ENCODE measurements around the gene SMIM44.

Gene SMIM44

DNA sequence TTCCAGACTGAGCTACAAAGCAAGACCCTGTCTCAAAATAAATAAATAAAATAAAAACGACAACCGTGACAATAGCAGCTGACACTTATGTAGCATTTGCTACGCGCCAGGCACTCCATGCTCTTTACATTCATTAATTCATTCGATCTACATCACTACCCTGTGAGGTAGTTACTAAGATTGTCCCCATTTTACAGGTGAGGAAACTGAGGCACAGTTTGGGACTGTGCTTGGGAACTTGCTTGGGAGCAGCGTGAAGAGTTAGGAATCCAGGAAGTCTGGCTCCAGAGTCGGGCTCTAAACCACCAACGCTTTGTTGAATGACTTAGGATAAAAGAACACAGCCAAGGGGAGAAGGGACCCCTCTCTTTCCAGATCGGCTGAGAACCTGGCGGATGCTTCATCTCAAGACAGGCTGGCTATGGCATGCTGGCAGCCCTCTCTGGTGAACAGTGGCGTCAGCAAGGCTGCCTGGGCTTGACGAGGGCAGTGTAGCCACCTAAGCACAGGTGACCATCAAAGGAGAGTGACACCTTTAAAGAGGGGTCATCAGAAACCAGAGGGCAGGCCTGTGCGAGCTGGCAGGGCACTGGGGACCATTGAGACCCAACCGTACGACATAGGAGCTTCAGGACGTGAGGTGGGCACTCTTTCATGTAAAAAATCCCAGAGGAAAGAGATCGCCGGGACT is 16.6 kb upstream of the SMIM44 start:
- FAIRE-seq = no peak

DNA sequence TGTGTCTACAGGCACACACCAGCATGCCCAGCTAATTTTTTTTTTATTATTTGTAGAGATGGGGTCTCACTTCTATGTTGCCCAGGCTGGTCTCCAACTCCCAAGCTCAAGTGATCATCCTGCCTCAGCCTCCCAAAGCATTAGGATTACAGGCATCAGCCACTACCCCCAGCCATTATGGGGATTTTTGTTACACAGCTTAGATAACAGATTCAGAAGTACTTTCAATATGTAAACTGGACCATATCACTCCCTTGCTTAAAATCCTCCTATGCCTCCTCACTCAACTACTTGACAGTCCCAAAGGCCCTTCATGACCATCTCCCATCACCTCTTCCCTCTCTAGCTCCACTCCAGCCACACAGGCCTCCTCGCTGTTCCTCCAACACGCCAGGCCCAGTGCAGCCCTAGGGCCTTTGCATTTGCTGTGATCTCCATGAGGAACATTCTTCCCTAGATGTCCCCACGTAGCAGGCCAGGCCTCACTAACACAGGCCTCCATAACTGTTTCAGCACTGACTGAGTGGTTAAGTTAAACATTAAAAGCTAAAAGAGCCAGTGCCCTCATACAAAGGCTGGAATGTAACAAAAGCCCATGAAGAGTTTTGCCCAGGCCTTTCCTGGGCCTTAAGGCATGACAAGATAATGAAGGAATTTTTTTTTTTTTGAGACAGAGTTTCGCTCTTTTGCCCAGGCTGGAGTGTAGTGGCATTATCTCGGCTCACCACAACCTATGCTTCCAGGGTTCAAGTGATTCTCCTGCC is 14.7 kb upstream of the SMIM44 start:
- FAIRE-seq = no peak

DNA sequence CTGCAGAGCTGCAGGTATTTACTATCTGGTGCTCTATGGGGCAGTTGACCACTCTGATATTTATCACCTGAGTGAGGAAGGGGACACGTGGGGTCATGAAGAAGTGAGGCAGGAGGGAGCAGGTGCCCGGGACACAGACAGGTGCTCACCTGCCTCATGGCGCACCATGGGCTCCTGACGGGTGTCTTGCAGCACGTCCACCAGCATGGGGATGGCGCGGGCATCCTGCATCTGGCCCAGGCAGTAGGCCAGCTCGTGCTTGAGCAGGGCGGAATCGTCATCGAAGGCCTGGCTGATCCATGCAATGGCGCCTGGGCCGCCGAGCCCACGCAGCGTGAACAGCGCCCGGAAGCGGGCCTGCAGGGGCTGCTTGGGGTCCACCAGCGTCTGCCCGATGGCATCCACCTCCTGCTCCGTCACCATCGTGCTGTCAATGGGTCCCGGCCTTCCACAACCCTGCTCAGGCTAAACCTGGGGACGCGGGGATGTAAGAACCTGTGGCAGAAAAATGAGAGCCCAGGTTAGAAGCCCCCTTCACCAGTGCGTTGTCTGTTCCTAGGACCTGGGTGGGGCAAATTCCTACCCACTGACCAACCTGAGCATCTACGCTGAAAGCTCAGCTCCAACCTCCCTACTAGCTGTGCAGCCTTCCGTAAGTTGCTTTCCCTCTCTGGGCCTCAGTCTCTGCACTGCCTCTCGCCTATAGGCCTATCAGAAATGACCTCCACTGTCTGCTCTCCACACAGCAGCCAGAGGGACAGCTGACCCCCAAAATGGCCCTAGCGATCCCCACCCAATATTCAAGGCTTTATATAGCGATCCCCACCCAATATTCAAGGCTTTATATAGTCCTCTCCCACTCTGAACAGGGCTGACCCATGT is 13.4 kb upstream of the SMIM44 start:
- FAIRE-seq = no peak

DNA sequence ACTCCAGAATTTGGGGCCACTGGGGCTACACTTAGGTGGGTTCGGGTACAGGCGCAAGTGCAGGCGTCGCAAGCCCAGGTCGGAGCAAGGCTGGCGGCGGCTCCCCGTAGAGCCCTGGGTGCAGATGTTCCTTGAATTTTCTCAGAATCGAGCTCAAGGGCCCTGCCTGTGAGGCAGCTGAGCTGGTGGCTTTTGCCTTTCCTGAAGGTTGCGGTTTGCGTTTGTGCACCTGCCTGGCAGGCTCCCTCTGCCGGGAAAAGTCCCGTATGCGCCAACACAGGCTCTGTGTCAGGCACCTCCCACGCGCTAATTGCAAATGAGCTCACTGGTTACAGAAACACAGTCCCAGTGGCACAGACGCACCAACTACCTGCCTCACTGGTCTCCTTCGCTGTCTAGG is 11.3 kb upstream of the SMIM44 start:
- FAIRE-seq = no peak

DNA sequence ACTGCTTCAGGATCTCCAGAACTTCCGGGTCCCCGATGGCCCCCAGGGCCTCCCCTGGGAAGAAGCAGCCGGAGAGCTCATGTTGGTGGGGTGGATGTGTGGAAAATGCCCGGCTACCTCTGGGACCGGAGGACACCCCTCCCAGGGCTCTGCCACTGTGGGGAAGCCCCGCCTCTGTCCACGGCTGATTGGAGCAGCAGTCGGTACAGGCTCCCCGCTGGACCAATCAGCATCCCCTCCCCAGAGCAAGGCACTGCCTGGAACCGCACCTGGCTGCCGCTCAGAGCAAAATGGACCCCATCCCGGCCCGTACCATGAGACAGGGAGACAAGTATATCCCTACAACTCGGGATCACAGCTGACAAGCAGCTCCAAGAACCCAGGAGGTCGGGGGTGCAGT is 10.8 kb upstream of the SMIM44 start:
- no peak for FAIRE-seq

DNA sequence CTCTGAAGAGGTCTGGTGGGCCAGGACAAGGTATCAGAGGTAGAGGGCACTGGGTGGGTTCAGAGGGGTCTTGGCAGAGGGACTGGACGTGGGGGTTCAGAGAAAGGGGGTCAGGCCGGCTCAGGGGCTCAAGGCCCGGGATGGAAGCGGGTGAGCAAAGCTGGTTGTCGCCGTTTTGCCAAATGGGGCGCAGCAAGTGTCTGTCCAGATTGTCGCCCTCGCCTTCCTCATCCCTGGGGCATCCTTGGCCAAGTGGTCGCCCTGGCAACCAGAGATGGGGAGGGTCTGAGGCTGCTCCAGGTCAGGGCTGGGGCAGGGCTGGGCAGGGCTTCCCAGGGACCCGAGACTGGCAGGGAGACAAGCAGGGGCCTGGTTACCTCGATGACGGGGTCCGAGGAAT is 10.4 kb upstream of the SMIM44 start:
- FAIRE-seq = no peak

DNA sequence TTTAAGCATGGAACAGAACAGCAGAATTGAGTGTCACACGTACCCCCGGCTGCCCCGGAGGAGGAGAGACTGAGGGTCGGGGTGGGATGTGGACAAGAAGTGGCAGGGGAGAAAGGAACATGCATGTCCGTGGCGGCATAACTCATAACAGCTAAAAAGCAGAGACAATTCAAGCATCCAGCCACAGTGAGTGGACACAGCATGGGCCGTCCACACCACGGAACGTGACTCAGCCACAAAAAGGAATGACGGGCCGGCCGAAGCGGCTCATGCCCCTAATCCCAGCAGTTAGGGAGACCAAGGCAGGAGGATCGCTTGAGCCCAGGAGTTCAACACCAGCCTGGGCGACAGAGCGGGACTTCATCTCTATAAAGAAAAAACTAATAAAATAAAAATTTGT is 9.7 kb upstream of the SMIM44 start:
- no peak for FAIRE-seq

DNA sequence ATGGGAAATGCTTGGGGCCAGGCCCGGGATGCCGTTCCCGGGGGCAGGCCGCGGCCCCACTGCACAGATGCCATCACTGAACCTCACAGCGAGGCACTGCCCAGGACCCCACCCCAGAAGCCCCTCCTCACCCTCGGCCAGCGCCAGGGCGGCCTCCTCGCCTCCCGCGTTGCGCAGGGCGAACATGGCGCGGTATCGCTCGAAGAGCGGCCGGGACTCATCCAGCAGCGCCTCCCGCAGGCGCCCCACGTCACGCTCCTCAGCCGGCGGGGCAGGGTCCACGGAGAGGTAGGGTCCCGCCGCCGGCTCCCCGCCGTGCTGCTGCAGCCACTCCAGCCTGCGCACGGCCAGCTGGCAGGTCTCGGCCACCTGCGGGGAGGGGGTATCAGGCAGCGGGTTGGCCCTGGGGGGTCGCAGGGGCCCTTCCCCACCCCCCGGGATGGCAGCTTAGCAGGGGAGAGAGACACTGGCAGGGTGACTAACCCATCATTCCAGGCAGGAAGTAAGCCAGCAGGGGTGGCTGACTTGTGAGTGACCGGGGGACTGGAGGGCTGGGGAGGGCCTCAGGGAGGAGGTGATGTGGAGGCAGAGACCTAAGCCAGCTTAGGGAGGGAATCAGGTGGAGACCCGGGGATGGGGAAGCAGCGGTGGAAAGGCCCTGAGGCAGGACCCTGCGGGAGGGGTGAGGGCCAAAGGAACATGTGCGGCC is 9.0 kb upstream of the SMIM44 start:
- no peak for FAIRE-seq

DNA sequence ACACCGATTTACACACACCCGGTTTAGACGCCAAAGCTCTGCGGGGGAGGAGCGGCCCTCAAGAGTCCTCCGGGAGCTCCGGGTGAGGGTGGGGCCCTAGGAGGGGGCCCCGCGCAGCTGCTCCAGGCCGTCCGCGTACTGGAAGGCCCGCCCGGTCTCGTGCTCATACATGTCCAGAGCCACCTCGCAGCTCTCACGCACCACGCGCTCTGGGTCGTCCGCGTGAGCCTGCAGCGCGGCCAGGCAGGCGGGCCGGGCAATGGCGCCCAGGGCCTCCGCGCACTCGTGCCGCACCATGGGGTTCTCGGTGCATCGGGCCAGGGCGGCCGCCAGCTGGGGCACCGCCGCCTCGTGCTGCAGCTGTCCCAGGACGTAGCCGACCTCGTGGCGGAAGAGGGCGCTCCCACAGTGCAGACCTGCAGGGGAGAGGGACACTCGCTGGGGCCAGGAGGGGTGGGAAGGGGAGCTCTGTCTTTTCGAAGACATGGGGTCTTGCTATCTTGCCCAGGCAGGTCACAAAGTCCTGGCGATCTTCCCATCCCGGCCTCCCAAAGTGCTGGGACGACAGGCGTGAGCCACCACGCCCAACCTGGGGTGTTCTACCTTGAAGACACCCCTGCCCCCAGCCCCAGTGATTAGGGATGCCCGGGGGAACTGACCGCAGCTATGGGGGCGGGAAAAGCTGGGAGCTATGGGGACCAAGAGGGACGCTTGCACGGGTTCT is 8.3 kb upstream of the SMIM44 start:
- no peak for FAIRE-seq

DNA sequence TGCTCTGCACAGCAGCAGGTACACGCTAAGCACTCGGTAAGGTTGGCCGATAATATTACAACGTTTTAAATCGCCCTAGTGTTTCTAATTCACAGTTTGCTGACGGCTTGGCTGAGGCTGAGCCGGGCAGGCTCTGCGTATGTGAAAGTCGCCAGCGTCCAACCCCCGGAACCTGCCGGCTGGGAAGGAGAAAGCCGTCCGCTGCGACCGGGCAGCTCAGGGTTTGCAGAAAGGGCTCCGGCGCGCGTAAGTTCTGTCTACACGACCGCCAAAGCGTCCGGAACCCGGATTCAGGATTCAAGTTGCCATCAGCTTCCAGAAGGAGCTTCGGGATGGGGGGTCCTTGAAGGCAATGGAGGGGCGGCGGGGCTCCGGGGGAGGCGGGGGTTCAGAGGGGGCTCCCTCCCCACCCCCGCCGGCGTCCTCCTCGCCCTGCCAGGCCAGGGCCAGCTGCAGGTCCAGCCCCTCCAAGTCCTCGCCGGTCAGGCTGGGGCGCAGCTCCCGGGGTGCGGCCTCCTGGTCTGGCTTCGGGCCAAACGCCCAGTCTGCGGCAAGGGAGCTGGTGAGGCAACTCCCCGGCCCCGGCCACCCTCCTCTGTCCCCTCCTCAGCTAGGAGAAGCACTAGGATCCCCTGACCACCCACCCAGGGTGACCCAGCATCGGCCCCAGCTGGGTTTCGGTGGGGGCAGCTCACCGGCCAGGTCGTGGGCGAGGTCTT is 575 bp downstream of the SMIM44 start:
- FAIRE-seq = no peak

DNA sequence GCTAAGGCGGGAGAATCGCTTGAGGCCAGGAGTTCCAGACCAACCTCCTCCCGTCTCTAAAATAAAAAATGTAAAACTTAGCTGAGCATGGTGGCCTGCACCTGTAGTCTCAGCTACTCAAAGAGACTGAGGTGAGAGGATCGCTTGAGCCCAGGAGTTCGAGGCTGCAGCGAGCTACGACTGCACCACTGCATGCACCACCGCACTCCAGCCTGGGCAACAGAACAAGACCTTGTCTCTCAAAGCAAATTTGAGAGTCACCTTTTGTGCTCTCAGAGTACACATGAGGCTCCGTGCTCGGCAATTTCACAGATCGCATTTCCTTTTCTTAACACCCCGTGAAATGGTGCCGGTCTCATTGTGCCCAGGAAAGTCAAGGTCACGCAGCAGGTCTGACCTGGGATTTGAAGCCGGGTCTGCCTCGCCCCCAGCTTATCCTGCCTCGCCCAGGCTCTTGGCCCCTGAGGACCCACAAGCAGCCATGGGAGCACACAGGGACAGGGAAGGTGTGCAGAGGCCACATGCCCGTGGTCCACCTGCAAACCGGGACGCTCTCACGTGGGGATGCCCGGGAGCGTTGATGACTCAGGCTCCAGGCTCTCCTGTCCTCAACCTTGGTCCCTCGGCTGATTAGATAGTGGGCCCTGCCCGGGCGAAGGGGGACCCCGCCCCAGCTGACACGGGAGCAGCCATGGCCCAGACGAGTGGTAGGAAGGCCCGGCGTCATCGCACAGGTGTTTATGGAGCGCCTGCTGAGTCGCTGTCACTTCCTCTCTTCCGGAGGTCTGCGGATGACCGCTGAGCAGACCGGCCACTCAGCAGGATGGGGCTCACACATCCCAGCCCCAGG is 1.8 kb downstream of the SMIM44 start:
- FAIRE-seq = no peak

DNA sequence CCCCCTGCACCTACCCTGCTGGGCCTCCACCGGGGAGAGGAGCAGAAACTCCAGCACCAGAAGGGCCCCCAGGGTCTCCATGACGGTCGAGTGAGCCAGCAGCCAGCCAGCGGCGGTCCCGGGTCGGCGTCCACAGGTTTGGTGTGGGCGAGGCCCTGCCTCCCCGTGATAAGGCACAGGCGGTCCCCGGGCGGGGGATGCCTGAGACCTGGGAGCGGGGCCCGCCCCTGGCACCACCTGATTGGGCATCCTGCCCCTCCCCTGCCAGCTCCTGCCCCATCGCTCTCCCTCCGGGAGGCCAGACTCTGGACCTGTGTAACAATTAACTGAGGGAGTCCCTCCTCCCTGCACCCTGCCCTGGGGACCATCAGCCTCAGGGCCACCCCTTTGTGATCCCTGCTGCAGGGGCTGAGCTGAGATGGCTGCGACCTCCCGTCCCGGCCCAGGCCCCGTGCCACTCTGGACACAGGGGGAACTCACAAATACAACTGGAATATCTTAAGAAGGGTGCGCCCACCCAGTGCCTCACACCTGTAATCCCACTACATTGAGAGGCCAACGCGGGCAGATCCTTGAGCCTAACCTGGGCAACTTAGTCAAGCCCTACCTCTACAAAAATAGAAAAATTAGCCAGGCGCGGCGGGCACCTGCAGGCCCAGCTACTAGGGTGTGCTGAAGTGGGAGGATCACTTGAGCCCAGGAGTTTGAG is 2.7 kb downstream of the SMIM44 start, which contains the start of gene SMIM24:
Gene SMIM24, minus strand, starts transcription at position 143 of the 709 bp plus-strand sequence. Its CDS starts 62 bp downstream, at position 81.
- no peak for FAIRE-seq

DNA sequence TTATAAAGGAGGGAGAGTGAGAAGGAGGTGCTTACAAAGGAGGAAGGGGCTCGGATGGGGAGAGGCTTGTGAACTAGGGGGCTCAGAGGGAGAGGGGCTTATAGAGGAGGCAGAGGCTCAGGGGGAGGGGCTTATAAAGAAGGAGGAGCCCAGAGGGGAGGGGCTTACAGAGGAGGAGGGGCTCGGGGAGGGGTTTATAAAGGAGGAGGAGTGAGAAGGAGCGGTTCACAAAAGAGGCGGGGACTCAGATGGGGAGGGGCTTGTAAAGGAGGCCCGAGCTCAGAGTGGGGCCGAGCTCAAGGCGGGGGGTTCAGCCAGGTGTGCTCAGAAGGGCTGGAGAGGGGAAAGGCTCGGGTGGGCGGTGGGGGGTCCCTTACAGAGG is 3.4 kb downstream of the SMIM44 start:
- FAIRE-seq = no peak

DNA sequence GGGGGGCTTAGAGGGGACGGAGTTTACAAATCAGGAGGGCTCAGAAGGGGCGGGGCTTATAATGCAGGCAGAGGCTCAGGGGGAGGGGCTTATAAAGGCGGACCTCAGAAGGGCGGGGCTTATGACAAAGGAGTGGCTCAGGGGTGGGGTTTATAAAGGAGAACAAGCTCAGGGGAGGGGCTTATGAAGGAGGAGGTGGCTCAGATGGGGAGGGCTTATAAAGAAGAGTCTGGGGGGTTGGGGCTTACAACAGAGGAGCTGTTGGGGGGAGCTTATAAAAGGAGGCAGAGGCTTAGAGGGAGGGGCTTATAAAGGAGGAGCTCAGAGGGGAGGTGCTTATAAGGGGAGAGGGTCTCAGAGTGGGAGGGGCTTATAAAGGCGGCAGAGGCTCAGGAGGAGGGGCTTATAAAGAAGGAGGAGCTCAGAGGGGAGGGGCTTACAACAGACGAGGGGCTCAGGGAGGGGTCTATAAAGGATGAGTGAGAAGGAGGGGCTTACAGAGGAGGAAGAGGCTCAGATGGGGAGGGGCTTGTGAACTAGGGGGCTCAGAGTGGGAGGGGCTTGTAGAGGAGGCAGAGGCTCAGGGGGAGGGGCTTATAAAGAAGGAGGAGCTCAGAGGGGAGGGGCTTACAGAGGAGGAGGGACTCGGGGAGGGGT is 3.9 kb downstream of the SMIM44 start:
- no peak for FAIRE-seq

DNA sequence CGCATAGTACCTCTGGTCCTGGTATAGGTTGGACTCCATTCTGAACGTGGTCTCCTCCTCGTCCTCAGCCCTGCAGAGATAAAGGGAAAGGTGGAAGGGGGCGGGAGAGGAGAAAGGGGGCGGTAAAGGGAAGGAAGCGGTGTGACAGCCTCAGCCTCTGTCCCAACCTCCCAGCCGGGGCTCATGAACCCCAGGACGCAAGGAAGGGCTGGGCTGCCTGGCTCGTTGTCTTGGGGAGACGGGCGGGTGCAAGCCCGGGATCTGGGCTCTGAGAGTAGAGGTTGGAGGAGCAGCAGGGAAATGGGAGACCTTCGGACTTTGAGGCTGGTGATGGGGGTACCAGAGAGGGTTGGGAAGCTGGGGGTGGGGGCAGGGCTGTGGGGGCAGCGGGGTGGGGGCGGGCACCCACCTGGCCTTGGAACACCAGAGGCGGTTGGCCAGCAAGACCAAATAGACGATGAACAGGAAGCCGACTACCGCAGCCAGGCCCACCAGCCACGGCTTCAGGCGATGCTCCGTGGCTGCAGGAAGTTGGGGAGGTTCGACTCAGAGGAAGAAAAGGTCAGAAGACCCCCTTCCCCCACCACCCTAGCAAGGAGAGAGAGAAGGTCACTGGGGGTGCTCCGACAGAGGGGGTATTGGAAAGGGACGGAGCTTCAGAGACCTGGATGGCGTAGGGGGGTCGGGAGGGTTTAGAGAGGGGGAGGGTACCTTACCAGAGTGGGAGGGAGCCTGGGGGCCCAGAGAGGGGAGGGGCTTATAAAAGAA is 4.6 kb downstream of the SMIM44 start:
- no peak for FAIRE-seq

DNA sequence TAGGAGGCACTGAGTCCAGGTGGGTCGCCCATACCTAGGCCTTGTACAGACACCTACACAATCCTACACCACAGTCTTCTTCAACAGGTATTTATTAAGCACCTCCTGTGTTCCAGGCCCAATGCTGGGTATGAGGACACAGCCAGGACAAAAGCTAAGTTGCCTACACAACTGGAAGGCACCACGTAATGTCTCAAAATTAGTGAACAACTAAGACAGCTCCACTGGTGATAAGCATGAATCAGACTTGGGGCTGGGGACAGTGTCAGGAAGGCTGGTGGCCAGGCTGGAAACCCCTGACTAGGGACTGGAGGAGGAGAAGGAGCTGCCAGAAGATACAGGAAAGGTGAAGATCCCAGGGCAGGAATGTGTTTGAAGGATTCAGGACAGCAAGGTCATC is 5.3 kb downstream of the SMIM44 start:
- FAIRE-seq = no peak

DNA sequence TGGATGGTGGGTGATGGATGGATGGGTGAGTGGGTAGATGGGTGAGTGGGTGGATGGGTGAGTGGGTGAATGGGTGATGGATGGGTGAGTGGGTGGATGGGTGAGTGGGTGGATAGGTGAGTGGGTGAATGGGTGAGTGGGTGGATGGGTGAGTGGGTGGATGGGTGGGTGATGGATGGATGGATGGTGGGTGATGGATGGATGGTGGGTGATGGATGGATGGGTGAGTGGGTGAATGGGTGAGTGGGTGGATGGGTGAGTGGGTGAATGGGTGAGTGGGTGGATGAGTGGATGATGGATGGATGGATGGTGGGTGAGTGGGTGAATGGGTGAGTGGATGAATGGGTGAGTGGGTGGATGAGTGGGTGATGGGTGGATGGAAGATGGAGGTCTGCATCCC is 5.7 kb downstream of the SMIM44 start:
- no peak for FAIRE-seq

DNA sequence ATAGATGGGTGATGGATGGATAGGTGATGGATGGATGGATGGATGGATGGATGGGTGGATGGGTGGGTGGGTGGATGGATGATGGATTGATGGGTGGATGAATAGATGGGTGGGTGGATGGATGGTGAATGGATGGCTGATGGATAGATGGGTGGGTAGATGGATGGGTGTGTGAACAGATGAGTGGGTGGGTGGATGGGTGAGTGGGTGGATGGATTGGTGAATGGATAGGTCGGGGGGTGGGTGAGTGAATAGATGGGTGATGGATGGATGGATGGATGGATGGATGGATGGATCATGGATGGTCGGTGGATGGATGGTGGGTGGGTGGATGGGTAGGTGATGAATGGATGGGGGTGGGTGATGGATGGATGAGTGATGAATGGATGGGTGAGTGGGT is 6.4 kb downstream of the SMIM44 start:
- no peak for FAIRE-seq

DNA sequence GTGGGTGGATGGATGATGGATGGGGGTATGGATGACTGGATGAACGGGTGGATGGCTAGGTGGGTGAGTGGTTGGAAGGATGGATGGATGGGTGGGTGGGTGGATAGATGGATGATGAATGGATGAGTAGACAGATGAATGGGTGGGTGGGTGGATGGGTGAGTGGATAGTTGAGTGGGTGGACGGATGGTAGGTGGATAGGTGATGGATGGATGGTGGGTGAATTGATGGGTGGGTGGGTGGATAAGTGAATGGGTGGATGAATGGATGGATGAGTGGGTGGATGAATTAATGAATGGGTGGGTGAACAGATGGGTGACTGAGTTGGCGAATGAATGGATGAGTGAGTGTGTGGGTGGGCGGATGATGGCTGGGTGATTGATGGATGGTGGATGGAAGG is 7.8 kb downstream of the SMIM44 start:
- FAIRE-seq = no peak

Measured in G401.6 (cell line).